ENCODE data around the gene PIGT.

DNA sequence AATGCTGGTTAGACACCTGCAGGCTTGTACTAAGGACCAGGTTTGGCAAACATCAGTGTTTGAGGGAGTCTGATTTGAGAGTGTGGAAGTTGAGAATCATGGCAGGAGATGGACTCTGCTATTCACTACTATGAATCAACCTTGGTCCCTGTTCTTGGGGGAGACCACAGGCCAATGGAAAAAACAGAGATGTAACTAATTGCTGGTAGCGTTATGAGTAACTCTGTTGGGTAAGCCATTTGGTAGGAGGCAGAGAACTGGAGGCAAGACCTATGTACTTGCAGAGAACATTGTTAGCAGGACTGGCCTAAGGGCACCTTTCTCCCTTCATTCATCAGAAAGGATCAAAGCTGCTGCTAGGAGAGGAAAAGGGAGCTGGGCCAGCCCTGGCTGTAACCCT lies 45.3 kb downstream of the PIGT start:
- TF ChIP-seq, protein P1, sequence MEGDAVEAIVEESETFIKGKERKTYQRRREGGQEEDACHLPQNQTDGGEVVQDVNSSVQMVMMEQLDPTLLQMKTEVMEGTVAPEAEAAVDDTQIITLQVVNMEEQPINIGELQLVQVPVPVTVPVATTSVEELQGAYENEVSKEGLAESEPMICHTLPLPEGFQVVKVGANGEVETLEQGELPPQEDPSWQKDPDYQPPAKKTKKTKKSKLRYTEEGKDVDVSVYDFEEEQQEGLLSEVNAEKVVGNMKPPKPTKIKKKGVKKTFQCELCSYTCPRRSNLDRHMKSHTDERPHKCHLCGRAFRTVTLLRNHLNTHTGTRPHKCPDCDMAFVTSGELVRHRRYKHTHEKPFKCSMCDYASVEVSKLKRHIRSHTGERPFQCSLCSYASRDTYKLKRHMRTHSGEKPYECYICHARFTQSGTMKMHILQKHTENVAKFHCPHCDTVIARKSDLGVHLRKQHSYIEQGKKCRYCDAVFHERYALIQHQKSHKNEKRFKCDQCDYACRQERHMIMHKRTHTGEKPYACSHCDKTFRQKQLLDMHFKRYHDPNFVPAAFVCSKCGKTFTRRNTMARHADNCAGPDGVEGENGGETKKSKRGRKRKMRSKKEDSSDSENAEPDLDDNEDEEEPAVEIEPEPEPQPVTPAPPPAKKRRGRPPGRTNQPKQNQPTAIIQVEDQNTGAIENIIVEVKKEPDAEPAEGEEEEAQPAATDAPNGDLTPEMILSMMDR (tag by site-specific recombination; IDR thresholded peaks at IDR 0.05), result no peak
- TF ChIP-seq PRDM1 (tag by site-specific recombination; IDR thresholded peaks at IDR 0.05) (no peak), ZNF558 (tag by site-specific recombination; IDR thresholded peaks at IDR 0.05) (no peak), ZNF335 (tag by site-specific recombination; conservative IDR thresholded peaks at IDR 0.05) (no peak), ZNF610 (tag by site-specific recombination; IDR thresholded peaks at IDR 0.05; ENCODE audit: borderline replicate concordance) (no peak), ZNF274 (IDR thresholded peaks at IDR 0.05; ENCODE audit: low read length) (no peak), ZNF274 (tag by site-specific recombination; IDR thresholded peaks at IDR 0.05; ENCODE audit: borderline replicate concordance) (no peak), ZNF48 (tag by site-specific recombination; IDR thresholded peaks at IDR 0.05) (no peak), YY1 (tag by site-specific recombination; IDR thresholded peaks at IDR 0.05) (no peak), GLIS1 (tag by site-specific recombination; IDR thresholded peaks at IDR 0.05) (no peak), FEZF1 (tag by site-specific recombination; IDR thresholded peaks at IDR 0.05) (no peak), ZNF561 (tag by site-specific recombination; IDR thresholded peaks at IDR 0.05; ENCODE audit: borderline replicate concordance) (no peak)
- TF ChIP-seq, protein P2, sequence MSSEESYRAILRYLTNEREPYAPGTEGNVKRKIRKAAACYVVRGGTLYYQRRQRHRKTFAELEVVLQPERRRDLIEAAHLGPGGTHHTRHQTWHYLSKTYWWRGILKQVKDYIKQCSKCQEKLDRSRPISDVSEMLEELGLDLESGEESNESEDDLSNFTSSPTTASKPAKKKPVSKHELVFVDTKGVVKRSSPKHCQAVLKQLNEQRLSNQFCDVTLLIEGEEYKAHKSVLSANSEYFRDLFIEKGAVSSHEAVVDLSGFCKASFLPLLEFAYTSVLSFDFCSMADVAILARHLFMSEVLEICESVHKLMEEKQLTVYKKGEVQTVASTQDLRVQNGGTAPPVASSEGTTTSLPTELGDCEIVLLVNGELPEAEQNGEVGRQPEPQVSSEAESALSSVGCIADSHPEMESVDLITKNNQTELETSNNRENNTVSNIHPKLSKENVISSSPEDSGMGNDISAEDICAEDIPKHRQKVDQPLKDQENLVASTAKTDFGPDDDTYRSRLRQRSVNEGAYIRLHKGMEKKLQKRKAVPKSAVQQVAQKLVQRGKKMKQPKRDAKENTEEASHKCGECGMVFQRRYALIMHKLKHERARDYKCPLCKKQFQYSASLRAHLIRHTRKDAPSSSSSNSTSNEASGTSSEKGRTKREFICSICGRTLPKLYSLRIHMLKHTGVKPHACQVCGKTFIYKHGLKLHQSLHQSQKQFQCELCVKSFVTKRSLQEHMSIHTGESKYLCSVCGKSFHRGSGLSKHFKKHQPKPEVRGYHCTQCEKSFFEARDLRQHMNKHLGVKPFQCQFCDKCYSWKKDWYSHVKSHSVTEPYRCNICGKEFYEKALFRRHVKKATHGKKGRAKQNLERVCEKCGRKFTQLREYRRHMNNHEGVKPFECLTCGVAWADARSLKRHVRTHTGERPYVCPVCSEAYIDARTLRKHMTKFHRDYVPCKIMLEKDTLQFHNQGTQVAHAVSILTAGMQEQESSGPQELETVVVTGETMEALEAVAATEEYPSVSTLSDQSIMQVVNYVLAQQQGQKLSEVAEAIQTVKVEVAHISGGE (tag by site-specific recombination; conservative IDR thresholded peaks at IDR 0.05; ENCODE audit: low read depth), result no peak

All from HEK293 (cell line).